Vagina (tissue), 2 donors: ENCODE results near the gene KLHL22. TPM values are rescaled to one million over a fixed set of nuclear protein-coding genes. Genes with fewer than 3 reads are reported as not detected.

ENCODE experiments used
- DNase-seq, 2 donors: peaks; one replicate each; pipeline ENCODE4 v3.0.0-alpha.2; 2017; ENCODE audit errors: extremely low spot score in 2 of 2
- H3K27ac ChIP-seq: fragments of 200-600 bp; sonication (generic); one replicate; pipeline ENCODE4 v1.5.1; 2019
- H3K27me3 ChIP-seq: fragments of 200-600 bp; sonication (generic); one replicate; pipeline ENCODE4 v1.5.1; 2019
- H3K36me3 ChIP-seq, 2 donors: fragments of 200-600 bp; sonication (generic); one replicate each; pipeline ENCODE4 v1.5.1; 2017 to 2019
- H3K4me1 ChIP-seq: fragments of 200-600 bp; sonication (generic); one replicate; pipeline ENCODE4 v1.5.1; 2019
- H3K4me3 ChIP-seq, 2 donors: fragments of 200-600 bp; sonication (generic); 1 replicate in 1 of 2; 2 replicates in 1 of 2; pipeline ENCODE4 v1.5.1; 2016 to 2019
- H3K9me3 ChIP-seq: fragments of 200-600 bp; sonication (generic); one replicate; pipeline ENCODE4 v1.5.1; 2019
- POLR2A ChIP-seq, 2 donors: fragments of 450-650 bp; IDR thresholded peaks; one replicate each; pipeline ENCODE4 v1.6.1; 2017; ENCODE audit warnings: antibody characterized with exemption in 2 of 2, mild to moderate bottlenecking in 2 of 2, moderate library complexity in 2 of 2
- POLR2AphosphoS5 ChIP-seq, 2 donors: sonication (generic); formaldehyde crosslinking; IDR thresholded peaks; one replicate each; pipeline ENCODE4 v1.9.0; 2017; ENCODE audit warnings: antibody characterized with exemption in 2 of 2, mild to moderate bottlenecking in 2 of 2, low read depth in 1 of 2; ENCODE audit not compliant: insufficient read depth in 1 of 2
- intact Hi-C: fragments of 100-400 bp; cut with DNase I; formaldehyde crosslinking; loops from one replicate; pipeline ENCODE4 v1.15.1; 2023
- total RNA-seq: library from RNA; depleted of rRNA; stranded (reverse); fragments of >200 nt; gene quantifications from one replicate; pipeline ENCODE4 v1.2.3, GENCODE V29; 2016
- TF ChIP-seq, protein P1 (sequence below), 3 experiments: fragments of 450-650 bp in 2 of 3; fragments of 200-600 bp in 1 of 3; sonication (generic) in 1 of 3; IDR thresholded peaks; one replicate each; pipeline ENCODE4 v1.5.1; 2017 to 2019; ENCODE audit warnings: antibody characterized with exemption in 3 of 3, mild to moderate bottlenecking in 2 of 3, moderate library complexity in 2 of 3

Gene KLHL22
- total RNA-seq, 1 donor from 2014 or later, result 20.1 TPM

DNA sequence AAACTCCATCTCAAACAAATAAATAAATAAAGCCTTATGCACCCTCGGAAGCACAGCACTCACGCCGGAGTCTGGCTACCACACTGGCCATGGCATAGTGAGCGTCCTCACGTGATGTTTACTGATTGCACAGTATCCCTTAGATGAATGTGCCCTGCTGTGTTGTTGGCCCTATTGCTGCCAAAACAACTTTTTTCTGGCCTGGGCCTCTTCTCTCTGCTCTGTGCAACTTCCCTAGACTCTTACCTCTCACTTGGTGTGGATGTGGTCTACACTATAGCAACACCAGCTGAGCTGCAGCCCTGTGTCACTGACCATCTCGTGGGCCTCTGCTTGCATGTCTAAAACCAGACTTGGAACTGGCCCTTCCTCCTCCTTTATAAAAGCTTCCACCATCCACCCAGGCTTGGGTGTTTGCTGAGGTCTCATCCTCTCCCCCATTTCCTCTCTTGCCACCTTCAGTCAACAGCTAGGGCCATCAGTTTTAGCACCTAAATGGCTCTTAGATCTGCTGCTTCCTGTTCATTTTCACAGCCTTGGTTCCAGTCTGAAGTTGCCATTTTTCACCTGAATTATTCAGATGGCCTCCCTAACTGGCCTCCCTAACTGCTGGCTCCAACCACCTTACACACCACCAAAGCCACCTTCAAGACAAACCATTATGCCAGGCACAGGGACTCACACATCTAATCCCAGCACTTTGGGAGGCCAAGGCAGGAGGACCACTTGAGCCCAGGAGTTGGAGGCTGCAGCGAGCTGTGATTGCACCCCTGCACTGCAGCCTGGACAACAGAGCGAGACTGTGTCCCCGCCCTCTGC, 92.4 kb downstream of the KLHL22 start:
- Histone ChIP-seq H3K27ac (no peak overlapping the region), H3K4me1 (no peaks in the 10 kb centered on the region), H3K9me3 (no peaks in the 10 kb centered on the region), H3K27me3 (no peaks in the 10 kb centered on the region), H3K36me3 (peaks cover 0 to 29% of the 10 kb centered on the region in 2 donors), H3K4me3 (no peak overlapping the region)
- TF ChIP-seq, protein P1, sequence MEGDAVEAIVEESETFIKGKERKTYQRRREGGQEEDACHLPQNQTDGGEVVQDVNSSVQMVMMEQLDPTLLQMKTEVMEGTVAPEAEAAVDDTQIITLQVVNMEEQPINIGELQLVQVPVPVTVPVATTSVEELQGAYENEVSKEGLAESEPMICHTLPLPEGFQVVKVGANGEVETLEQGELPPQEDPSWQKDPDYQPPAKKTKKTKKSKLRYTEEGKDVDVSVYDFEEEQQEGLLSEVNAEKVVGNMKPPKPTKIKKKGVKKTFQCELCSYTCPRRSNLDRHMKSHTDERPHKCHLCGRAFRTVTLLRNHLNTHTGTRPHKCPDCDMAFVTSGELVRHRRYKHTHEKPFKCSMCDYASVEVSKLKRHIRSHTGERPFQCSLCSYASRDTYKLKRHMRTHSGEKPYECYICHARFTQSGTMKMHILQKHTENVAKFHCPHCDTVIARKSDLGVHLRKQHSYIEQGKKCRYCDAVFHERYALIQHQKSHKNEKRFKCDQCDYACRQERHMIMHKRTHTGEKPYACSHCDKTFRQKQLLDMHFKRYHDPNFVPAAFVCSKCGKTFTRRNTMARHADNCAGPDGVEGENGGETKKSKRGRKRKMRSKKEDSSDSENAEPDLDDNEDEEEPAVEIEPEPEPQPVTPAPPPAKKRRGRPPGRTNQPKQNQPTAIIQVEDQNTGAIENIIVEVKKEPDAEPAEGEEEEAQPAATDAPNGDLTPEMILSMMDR (IDR thresholded peaks at IDR 0.05), result no peak
- TF ChIP-seq POLR2A (IDR thresholded peaks at IDR 0.05) (no peak), POLR2AphosphoS5 (IDR thresholded peaks at IDR 0.05; ENCODE audit: insufficient read depth in 1 of 2, low read depth in 1 of 2) (no peak)
- intact Hi-C loops, result loop anchor here (10.0 kb wide), 1 partner anchor 62 kb away; no protein-coding TSS in a partner anchor
- peak in 1 of 2 donors; percentile 37 for DNase-seq

DNA sequence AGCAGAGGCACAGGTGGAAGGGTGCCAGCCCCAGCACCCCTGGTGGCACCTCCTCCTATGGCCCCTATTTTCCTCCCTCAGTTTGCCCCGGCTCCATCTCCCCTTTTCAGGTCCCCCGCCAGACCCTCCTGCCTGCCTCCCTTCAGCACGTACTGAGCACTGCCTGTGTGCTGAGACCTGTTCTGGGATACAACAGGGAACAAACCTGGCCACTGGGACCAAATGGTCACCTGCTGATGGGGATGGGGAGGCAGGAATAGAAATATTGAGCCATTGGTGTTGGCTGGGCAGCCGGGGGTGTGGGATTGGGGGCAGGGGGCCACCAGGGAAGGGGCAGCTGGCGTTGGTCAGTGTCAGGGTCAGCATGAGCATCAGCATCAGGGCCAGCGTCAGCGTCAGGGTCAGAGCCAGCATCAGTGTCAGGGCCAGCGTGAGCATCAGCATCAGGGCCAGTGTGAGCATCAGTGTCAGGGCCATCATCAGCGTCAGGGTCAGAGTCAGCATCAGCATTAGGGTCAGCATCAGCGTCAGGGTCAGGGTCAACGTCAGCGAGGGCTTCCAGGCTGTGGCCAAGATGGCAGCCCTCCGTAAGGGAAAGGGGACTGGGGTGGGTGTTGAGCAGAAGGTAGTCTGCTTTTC, 94.1 kb downstream of the KLHL22 start:
- Histone ChIP-seq H3K4me1 (peaks cover 3% of the 10 kb centered on the region), H3K27ac (no peak overlapping the region), H3K27me3 (no peaks in the 10 kb centered on the region), H3K4me3 (no peak overlapping the region), H3K36me3 (peaks cover 0 to 22% of the 10 kb centered on the region in 2 donors), H3K9me3 (no peaks in the 10 kb centered on the region)
- peak in 1 of 2 donors; percentile 89 for DNase-seq
- intact Hi-C loops, result loop anchor here (10.0 kb wide), 1 partner anchor 63 kb away; no protein-coding TSS in a partner anchor
- TF ChIP-seq POLR2A (IDR thresholded peaks at IDR 0.05) (no peak), POLR2AphosphoS5 (IDR thresholded peaks at IDR 0.05; ENCODE audit: insufficient read depth in 1 of 2, low read depth in 1 of 2) (no peak)
- TF ChIP-seq, protein P1 (IDR thresholded peaks at IDR 0.05), result no peak

DNA sequence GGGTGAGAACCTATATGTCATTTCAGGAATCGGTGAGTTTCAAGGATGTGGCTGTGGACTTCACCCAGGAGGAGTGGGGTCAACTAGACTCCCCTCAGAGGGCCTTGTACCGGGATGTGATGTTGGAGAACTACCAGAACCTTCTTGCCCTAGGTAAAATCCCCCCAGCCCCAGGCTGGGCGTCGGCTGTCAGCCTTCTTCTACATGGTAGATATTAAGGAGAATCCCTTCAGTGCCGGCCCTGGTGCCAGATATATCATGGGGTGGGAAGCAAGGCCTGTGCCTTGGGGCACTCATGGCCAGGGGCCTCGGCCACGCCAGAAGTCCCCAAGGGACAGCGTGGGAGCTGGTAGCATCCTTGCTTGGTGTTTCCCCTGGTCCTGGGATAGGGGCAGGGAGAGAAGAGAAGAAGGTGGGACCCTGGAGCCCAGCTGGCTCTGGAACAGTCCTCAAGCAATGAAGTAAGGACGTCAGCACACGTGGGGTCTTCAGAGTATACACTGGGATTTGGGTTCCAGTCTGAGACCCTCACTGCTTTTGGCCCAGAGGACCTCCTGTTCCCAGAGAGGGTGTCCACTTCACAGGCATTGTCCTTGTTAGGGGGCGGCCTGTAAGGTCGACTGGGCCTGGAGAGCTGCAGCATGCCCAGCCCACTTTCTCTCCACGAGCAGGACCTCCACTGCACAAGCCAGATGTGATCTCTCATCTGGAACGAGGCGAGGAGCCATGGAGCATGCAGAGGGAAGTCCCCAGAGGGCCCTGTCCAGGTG, 94.8 kb downstream of the KLHL22 start:
- DNase-seq, result peak in 1 of 2 donors; percentile 74
- intact Hi-C loops, result loop anchor here (10.0 kb wide), 1 partner anchor 64 kb away; no protein-coding TSS in a partner anchor
- Histone ChIP-seq H3K4me1 (peaks cover 10% of the 10 kb centered on the region), H3K36me3 (peaks cover 0 to 15% of the 10 kb centered on the region in 2 donors), H3K4me3 (no peak overlapping the region), H3K27ac (no peak overlapping the region), H3K9me3 (no peaks in the 10 kb centered on the region), H3K27me3 (no peaks in the 10 kb centered on the region)
- TF ChIP-seq, protein P1 (IDR thresholded peaks at IDR 0.05), result no peak
- TF ChIP-seq POLR2A (IDR thresholded peaks at IDR 0.05) (no peak), POLR2AphosphoS5 (IDR thresholded peaks at IDR 0.05; ENCODE audit: insufficient read depth in 1 of 2, low read depth in 1 of 2) (no peak)

DNA sequence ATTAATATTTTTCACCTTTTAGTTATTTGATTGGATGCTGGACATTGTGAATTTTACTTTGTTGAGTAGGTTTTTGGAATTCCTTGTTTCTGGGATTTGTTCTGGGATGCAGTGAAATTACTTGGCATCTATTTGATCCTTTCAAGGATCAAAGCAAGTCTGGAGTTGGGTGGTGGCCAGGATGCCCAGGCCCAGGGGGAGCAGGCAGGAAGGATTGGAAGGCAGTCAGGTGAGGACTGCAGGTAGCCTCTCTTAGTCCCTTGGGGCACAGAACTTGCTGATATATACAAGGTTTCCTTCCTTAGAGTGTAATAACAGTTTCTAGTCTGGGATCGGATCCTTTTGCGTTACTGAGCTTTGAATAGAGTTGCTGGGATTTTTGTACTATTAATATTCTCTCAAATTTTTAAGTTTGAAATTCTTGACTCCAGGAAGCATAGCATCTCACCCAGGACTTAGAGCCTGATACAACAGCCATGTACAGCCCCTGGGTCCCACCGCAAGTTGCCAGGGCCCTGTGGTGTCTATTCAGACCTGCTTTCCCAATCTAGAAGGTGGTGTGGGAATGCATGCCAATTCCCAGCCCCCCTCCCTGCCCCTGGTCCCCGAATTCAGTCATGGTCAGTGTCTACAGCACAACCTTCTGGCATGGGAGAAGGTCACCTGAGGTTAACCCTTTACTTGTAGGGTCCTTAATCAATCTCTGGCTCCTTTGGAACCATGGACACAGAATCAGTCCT, 95.6 kb downstream of the KLHL22 start:
- DNase-seq, result peak in 1 of 2 donors; percentile 58
- H3K4me1 ChIP-seq, result peaks cover 18% of the 10 kb centered on the region
- H3K27ac ChIP-seq, result no peak overlapping the region
- no peak overlapping the region for H3K4me3 ChIP-seq
- H3K9me3 ChIP-seq, result no peaks in the 10 kb centered on the region
- intact Hi-C loops, result loop anchor here (10.0 kb wide), 1 partner anchor 65 kb away; no protein-coding TSS in a partner anchor
- peaks cover 0 to 8% of the 10 kb centered on the region in 2 donors for H3K36me3 ChIP-seq
- H3K27me3 ChIP-seq, result no peaks in the 10 kb centered on the region
- TF ChIP-seq POLR2A (IDR thresholded peaks at IDR 0.05) (no peak), POLR2AphosphoS5 (IDR thresholded peaks at IDR 0.05; ENCODE audit: insufficient read depth in 1 of 2, low read depth in 1 of 2) (no peak)
- TF ChIP-seq, protein P1 (IDR thresholded peaks at IDR 0.05), result no peak
